SK-N-SH (cell line): ENCODE measurements around the gene NDUFC1. TPM values are rescaled to one million over a fixed set of nuclear protein-coding genes. Genes with fewer than 3 reads are reported as not detected.

ENCODE experiments used
- CTCF ChIA-PET: fragments of 300-600, 350-600 bp; formaldehyde crosslinking; extraction: SDS; loops from one replicate; lab custom pipeline; 2021; lab: Yijun Ruan, JAX
- POLR2A ChIA-PET: fragments of 350-600 bp; sonication (Branson Sonifier 250); formaldehyde crosslinking; extraction: SDS; loops from one replicate; lab custom pipeline; 2020; ENCODE audit warnings: antibody characterized with exemption, inconsistent platforms; lab: Yijun Ruan, JAX
- DNase-seq: peaks from one replicate; pipeline ENCODE4 v3.0.0; 2012
- H2AFZ ChIP-seq: fragments of 200-600 bp; sonication (generic); 2 replicates; pipeline ENCODE4 v1.8.1; 2016; ENCODE audit warnings: antibody characterized with exemption, mild to moderate bottlenecking, low read depth
- H3F3A ChIP-seq: fragments of 200-600 bp; sonication (generic); replicated peaks from 2 replicates; pipeline ENCODE3; 2016; ENCODE audit warnings: antibody characterized with exemption, mild to moderate bottlenecking; ENCODE audit not compliant: insufficient read depth
- H3K27ac ChIP-seq, 2 experiments: fragments of 200-500 bp in 1 of 2; fragments of 200-600 bp in 1 of 2; sonication (Bioruptor generic) in 1 of 2; sonication (generic), shearing (Covaris generic) in 1 of 2; 2 replicates each; pipeline versions ENCODE4 v1.5.1 to v1.6.1; 2014 to 2016; ENCODE audit warnings: low read depth in 2 of 2, inconsistent platforms in 1 of 2, low read length in 1 of 2, mild to moderate bottlenecking in 1 of 2, mixed read lengths in 1 of 2
- H3K27me3 ChIP-seq: fragments of 200-600 bp; sonication (generic), shearing (Covaris generic); 2 replicates; pipeline ENCODE4 v1.6.1; 2016; ENCODE audit warnings: mixed run types; ENCODE audit not compliant: insufficient read depth
- H3K36me3 ChIP-seq, 2 experiments: fragments of 200-500 bp in 1 of 2; fragments of 200-600 bp in 1 of 2; sonication (Bioruptor generic) in 1 of 2; sonication (generic) in 1 of 2; replicated peaks in 1 of 2; 2 replicates each; pipeline versions ENCODE3 to v1.5.1; 2014 to 2016; ENCODE audit warnings: low read length in 1 of 2, mild to moderate bottlenecking in 1 of 2; ENCODE audit not compliant: insufficient read depth in 2 of 2, control insufficient read depth in 1 of 2
- H3K4me1 ChIP-seq, 2 experiments: fragments of 200-500 bp in 1 of 2; fragments of 200-600 bp in 1 of 2; sonication (Bioruptor generic) in 1 of 2; sonication (generic), shearing (Covaris generic) in 1 of 2; 2 replicates each; pipeline versions ENCODE4 v1.5.1 to v1.6.1; 2014 to 2016; ENCODE audit warnings: low read depth in 1 of 2, low read length in 1 of 2, mixed run types in 1 of 2; ENCODE audit not compliant: insufficient read depth in 2 of 2, control insufficient read depth in 1 of 2
- H3K4me2 ChIP-seq: fragments of 200-600 bp; sonication (generic), shearing (Covaris generic); 2 replicates; pipeline ENCODE4 v1.6.1; 2017; ENCODE audit warnings: mixed run types
- H3K4me3 ChIP-seq, 2 experiments: fragments of 200-500 bp in 1 of 2; fragments of 200-600 bp in 1 of 2; sonication (Bioruptor generic) in 1 of 2; sonication (generic), shearing (Covaris generic) in 1 of 2; 2 replicates each; pipeline versions ENCODE4 v1.5.1 to v1.8.1; 2014 to 2016; ENCODE audit warnings: low read depth in 2 of 2, inconsistent platforms in 1 of 2, low read length in 1 of 2, mild to moderate bottlenecking in 1 of 2, mixed read lengths in 1 of 2, moderate library complexity in 1 of 2
- H3K79me2 ChIP-seq: fragments of 200-600 bp; sonication (generic); 2 replicates; pipeline ENCODE4 v1.8.1; 2017; ENCODE audit warnings: mild to moderate bottlenecking; ENCODE audit not compliant: insufficient read depth
- H3K9ac ChIP-seq: fragments of 200-600 bp; sonication (generic); 2 replicates; pipeline ENCODE4 v1.6.1; 2017; ENCODE audit warnings: mixed run types
- H3K9me2 ChIP-seq: fragments of 200-600 bp; sonication (generic); 2 replicates; pipeline ENCODE4 v1.6.1; 2017; ENCODE audit warnings: mixed run types
- H3K9me3 ChIP-seq: fragments of 200-600 bp; sonication (generic); 2 replicates; pipeline ENCODE4 v1.6.1; 2017; ENCODE audit warnings: mixed run types, mild to moderate bottlenecking, moderate library complexity
- H4K20me1 ChIP-seq: fragments of 200-600 bp; sonication (generic); 2 replicates; pipeline ENCODE4 v1.6.1; 2017; ENCODE audit warnings: mild to moderate bottlenecking, mixed run types; ENCODE audit not compliant: insufficient read depth
- ELF1 ChIP-seq: IDR thresholded peaks from 2 replicates; pipeline ENCODE4 v1.4.0; 2012
- EP300 ChIP-seq, 2 experiments: IDR thresholded peaks; 2 replicates each; pipeline versions ENCODE4 v1.4.0 to v1.6.1; 2012; ENCODE audit warnings: borderline replicate concordance in 1 of 2, low read depth in 1 of 2, low read length in 1 of 2
- EZH2phosphoT487 ChIP-seq: fragments of 200-600 bp; sonication (generic); IDR thresholded peaks from 2 replicates; pipeline ENCODE4 v1.6.1; 2017; ENCODE audit warnings: low read depth, mixed run types, mild to moderate bottlenecking, antibody characterized with exemption, moderate library complexity, borderline replicate concordance
- FOXJ3 ChIP-seq: sonication (generic); formaldehyde crosslinking; IDR thresholded peaks from 2 replicates; pipeline ENCODE4 v1.5.1; 2020; ENCODE audit warnings: mild to moderate bottlenecking, missing genetic modification reagents
- GATA2 ChIP-seq: sonication (generic); formaldehyde crosslinking; IDR thresholded peaks from 2 replicates; pipeline ENCODE4 v1.5.0; 2020; ENCODE audit warnings: mild to moderate bottlenecking, missing genetic modification reagents
- POLR2AphosphoS5 ChIP-seq: IDR thresholded peaks from 2 replicates; pipeline ENCODE4 v1.6.1; 2012; ENCODE audit warnings: low read depth, low read length
- RAD21 ChIP-seq: IDR thresholded peaks from 2 replicates; pipeline ENCODE4 v1.6.1; 2012; ENCODE audit warnings: mild to moderate bottlenecking, low read length
- RXRA ChIP-seq: IDR thresholded peaks from 2 replicates; pipeline ENCODE4 v1.4.0; 2012; ENCODE audit warnings: low read depth, mild to moderate bottlenecking, borderline replicate concordance
- SIN3A ChIP-seq: IDR thresholded peaks from 2 replicates; pipeline ENCODE4 v1.6.1; 2012; ENCODE audit warnings: low read depth, mild to moderate bottlenecking, low read length, moderate library complexity, borderline replicate concordance
- TAF1 ChIP-seq: IDR thresholded peaks from 2 replicates; pipeline ENCODE4 v1.6.1; 2012; ENCODE audit warnings: low read depth, mild to moderate bottlenecking, low read length, moderate library complexity, borderline replicate concordance
- TCF12 ChIP-seq: IDR thresholded peaks from 2 replicates; pipeline ENCODE4 v1.4.0; 2012
- TEAD4 ChIP-seq: IDR thresholded peaks from 2 replicates; pipeline ENCODE4 v1.4.0; 2012; ENCODE audit warnings: mild to moderate bottlenecking, borderline replicate concordance; ENCODE audit not compliant: insufficient read depth
- YY1 ChIP-seq: IDR thresholded peaks from 2 replicates; pipeline ENCODE4 v1.4.0; 2012; ENCODE audit warnings: low read depth, mild to moderate bottlenecking
- WGBS: methylation state at CpG from one replicate; pipeline ENCODE4 v1.1.6; 2017; ENCODE audit warnings: low lambda C conversion rate; 5-methylcytosine and 5-hydroxymethylcytosine counted together
- polyA plus RNA-seq, 3 experiments: library from polyadenylated mRNA; depleted of rRNA; stranded (reverse); fragments of >200 nt; gene quantifications; 2 replicates each; pipeline ENCODE4 v1.2.3, GENCODE V29; 2012
- TF ChIP-seq, protein P1 (sequence below): IDR thresholded peaks from 2 replicates; pipeline ENCODE4 v1.6.1; 2012; ENCODE audit warnings: mild to moderate bottlenecking, low read depth, low read length, moderate library complexity
- TF ChIP-seq, protein P2 (sequence below): fragments of 150-350 bp; IDR thresholded peaks from 2 replicates; pipeline ENCODE4 v1.6.1; 2016; ENCODE audit warnings: mild to moderate bottlenecking, low read depth, low read length

Gene NDUFC1
- polyA plus RNA-seq, 1 of the 3 experiments (the other 2 are of a cell fraction): 101 TPM

DNA sequence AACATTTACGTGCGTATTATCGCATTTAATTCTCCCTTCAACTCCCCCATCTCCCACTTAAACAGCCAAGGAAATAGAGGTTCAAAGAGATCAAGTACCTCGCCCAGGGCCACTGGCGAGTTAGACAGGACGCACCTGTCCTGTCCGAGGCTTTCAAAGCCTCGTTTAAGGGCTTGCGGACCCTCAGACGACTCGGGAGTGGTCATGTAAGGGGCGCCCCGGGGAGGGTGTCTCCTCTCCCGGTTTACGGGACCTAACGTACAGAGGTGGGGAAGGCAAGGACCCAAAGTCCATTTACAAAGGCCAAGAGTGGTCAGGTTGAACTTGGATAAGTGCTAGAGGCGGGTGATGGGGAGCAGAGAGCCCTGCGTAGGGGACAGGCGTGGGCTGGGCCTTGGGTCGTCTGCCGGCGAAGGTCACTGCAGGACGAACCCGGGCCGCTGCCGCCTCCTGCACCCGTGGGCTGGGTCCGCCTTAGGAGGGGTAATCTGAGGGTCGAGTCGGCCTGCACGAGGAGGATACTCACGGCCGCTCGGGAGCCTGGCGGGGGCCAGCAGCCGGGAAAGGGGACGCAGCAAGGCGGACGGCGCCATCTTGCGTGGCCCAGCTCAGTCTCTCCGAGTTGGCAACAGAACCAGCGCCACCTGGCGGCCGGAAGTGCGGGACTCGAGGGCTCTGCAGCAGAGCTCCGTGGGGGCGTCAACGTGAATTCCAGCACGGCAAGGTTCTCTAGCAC lies 6.9 kb downstream of the NDUFC1 start (continued):
- TF ChIP-seq, protein P1, sequence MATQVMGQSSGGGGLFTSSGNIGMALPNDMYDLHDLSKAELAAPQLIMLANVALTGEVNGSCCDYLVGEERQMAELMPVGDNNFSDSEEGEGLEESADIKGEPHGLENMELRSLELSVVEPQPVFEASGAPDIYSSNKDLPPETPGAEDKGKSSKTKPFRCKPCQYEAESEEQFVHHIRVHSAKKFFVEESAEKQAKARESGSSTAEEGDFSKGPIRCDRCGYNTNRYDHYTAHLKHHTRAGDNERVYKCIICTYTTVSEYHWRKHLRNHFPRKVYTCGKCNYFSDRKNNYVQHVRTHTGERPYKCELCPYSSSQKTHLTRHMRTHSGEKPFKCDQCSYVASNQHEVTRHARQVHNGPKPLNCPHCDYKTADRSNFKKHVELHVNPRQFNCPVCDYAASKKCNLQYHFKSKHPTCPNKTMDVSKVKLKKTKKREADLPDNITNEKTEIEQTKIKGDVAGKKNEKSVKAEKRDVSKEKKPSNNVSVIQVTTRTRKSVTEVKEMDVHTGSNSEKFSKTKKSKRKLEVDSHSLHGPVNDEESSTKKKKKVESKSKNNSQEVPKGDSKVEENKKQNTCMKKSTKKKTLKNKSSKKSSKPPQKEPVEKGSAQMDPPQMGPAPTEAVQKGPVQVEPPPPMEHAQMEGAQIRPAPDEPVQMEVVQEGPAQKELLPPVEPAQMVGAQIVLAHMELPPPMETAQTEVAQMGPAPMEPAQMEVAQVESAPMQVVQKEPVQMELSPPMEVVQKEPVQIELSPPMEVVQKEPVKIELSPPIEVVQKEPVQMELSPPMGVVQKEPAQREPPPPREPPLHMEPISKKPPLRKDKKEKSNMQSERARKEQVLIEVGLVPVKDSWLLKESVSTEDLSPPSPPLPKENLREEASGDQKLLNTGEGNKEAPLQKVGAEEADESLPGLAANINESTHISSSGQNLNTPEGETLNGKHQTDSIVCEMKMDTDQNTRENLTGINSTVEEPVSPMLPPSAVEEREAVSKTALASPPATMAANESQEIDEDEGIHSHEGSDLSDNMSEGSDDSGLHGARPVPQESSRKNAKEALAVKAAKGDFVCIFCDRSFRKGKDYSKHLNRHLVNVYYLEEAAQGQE: no peak
- TF ChIP-seq EP300 (IDR thresholded peaks at IDR 0.05; ENCODE audit: borderline replicate concordance in 1 of 2, low read depth in 1 of 2, low read length in 1 of 2) (peak in 1 of 2 experiments; percentile 24; a peak in 1 of 4 replicates), EZH2phosphoT487 (no peak), SIN3A (peak; percentile 15; the same call in 1 of the 2 replicates), ELF1 (no peak), POLR2AphosphoS5 (peak; percentile 70), TAF1 (peak; percentile 95), RXRA (no peak), TCF12 (peak; percentile 24; the same call in 1 of the 2 replicates), YY1 (peak; percentile 95), GATA2 (CRISPR knock-in tag) (0 out of 2 replicates have a peak, but pooled peaks have one; percentile 20)
- TF ChIP-seq, protein P2, sequence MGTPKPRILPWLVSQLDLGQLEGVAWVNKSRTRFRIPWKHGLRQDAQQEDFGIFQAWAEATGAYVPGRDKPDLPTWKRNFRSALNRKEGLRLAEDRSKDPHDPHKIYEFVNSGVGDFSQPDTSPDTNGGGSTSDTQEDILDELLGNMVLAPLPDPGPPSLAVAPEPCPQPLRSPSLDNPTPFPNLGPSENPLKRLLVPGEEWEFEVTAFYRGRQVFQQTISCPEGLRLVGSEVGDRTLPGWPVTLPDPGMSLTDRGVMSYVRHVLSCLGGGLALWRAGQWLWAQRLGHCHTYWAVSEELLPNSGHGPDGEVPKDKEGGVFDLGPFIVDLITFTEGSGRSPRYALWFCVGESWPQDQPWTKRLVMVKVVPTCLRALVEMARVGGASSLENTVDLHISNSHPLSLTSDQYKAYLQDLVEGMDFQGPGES: no peak

GRCh38 chr4:139286186-139286698 lies 16.0 kb downstream of the NDUFC1 start:
- ChIA-PET CTCF (interaction anchor here (0.5 to 3.2 kb wide), 2 partner anchors 9 to 189 kb away, joined by 3 to 15 read pairs; no protein-coding TSS in a partner anchor), POLR2A (no interaction called here)
- H3K4me2 ChIP-seq: no peak overlapping the region
- no peaks in the 10 kb centered on the region; a peak in 1 of 4 replicates for H3K4me1 ChIP-seq
- H3K9me3 ChIP-seq: no peaks in the 10 kb centered on the region
- peaks cover 15% of the 10 kb centered on the region for H3F3A ChIP-seq
- peaks cover 5 to 12% of the 10 kb centered on the region in 2 experiments for H3K36me3 ChIP-seq
- TF ChIP-seq FOXJ3 (CRISPR knock-in tag) (no peak), RAD21 (no peak), TCF12 (no peak), TEAD4 (no peak)
- WGBS: 96% methylated on average over 7 of the region's 7 CpGs
- no peaks in the 10 kb centered on the region for H3K9me2 ChIP-seq
- H3K4me3 ChIP-seq: no peak overlapping the region
- H3K27ac ChIP-seq: no peak overlapping the region
- H3K9ac ChIP-seq: no peak overlapping the region
- H2AFZ ChIP-seq: no peak overlapping the region
- H3K79me2 ChIP-seq: no peaks in the 10 kb centered on the region
- DNase-seq: no peak
- no peaks in the 10 kb centered on the region for H3K27me3 ChIP-seq
- no peaks in the 10 kb centered on the region for H4K20me1 ChIP-seq
